Measurements from ENCODE around the gene PLD4.

The PLD4 gene

GRCh38 chr14:104975481-104976197 lies 51.0 kb downstream of the PLD4 start:
- ChIA-PET CTCF (interaction anchor here (0.5 to 5.3 kb wide), 14 partner anchors 8 to 111 kb away, joined by 3 to 42 read pairs (median 3); partner anchors contain the start of gene CLBA1), POLR2A (interaction anchor here (1.1 to 1.4 kb wide), 2 partner anchors 8 to 223 kb away, joined by 3 read pairs; partner anchors contain the start of gene SIVA1)
- TF ChIP-seq FOXK2 (IDR thresholded peaks at IDR 0.05) (no peak), CTBP1 (IDR thresholded peaks at IDR 0.05; ENCODE audit: borderline replicate concordance) (no peak), L3MBTL2 (conservative IDR thresholded peaks at IDR 0.05) (no peak), SUZ12 (IDR thresholded peaks at IDR 0.05) (no peak), PKNOX1 (IDR thresholded peaks at IDR 0.05) (no peak), ARNT (IDR thresholded peaks at IDR 0.05) (no peak), FOXA1 (IDR thresholded peaks at IDR 0.05) (no peak), ELF4 (IDR thresholded peaks at IDR 0.05) (no peak), TARDBP (IDR thresholded peaks at IDR 0.05) (no peak)
- no peak for DNase-seq (ENCODE audit: extremely low spot score)

GRCh38 chr14:104976198-104977007 lies 51.7 kb downstream of the PLD4 start:
- DNase-seq (ENCODE audit: extremely low spot score), result peak; percentile 82
- ChIA-PET POLR2A (no interaction called here), CTCF (interaction anchor here (0.9 to 5.3 kb wide), 8 partner anchors 8 to 72 kb away, joined by 3 to 42 read pairs (median 4); partner anchors contain the start of gene CLBA1)
- TF ChIP-seq LEF1 (IDR thresholded peaks at IDR 0.05; ENCODE audit: borderline replicate concordance) (0 out of 2 replicates have a peak, but pooled peaks have one; percentile 51), TARDBP (IDR thresholded peaks at IDR 0.05) (no peak)

- DNase-seq (ENCODE audit: extremely low spot score), result no peak
- ChIA-PET CTCF (interaction anchor here (5.3 kb wide), 1 partner anchor 69 kb away, joined by 42 read pairs; no protein-coding TSS in a partner anchor), POLR2A (no interaction called here)
- TF ChIP-seq TARDBP (IDR thresholded peaks at IDR 0.05) (no peak), L3MBTL2 (conservative IDR thresholded peaks at IDR 0.05) (no peak), NFRKB (IDR thresholded peaks at IDR 0.05) (no peak), SUZ12 (IDR thresholded peaks at IDR 0.05) (no peak), FOXA1 (IDR thresholded peaks at IDR 0.05) (no peak), LEF1 (IDR thresholded peaks at IDR 0.05; ENCODE audit: borderline replicate concordance) (no peak), CTBP1 (IDR thresholded peaks at IDR 0.05; ENCODE audit: borderline replicate concordance) (no peak), SP1 (IDR thresholded peaks at IDR 0.05) (no peak), ZNF384 (IDR thresholded peaks at IDR 0.05) (no peak), FOXK2 (IDR thresholded peaks at IDR 0.05) (no peak), BHLHE40 (IDR thresholded peaks at IDR 0.05; ENCODE audit: borderline replicate concordance) (no peak), ARNT (IDR thresholded peaks at IDR 0.05) (no peak), PKNOX1 (IDR thresholded peaks at IDR 0.05) (no peak), HDGF (IDR thresholded peaks at IDR 0.05; ENCODE audit: borderline replicate concordance) (no peak), FOXM1 (IDR thresholded peaks at IDR 0.05; ENCODE audit: borderline replicate concordance) (no peak), ELF4 (IDR thresholded peaks at IDR 0.05) (no peak)
Measured at GRCh38 chr14:104977008-104977680, 52.5 kb downstream of the PLD4 start.

GRCh38 chr14:104977681-104978653 lies 53.3 kb downstream of the PLD4 start, which contains the start of gene AHNAK2:
AHNAK2 (minus strand) TSS chr14:104978374; CDS start chr14:104978237, 137 bp downstream.
- peak; percentile 94 for DNase-seq (ENCODE audit: extremely low spot score)
- POLR2A ChIA-PET, result interaction anchor here (1.0 to 1.2 kb wide), 2 partner anchors 41 to 43 kb away, joined by 5 to 6 read pairs; partner anchors contain the start of gene CDCA4
- CTCF ChIA-PET, result interaction anchor here (1.3 kb wide), 1 partner anchor 113 kb away, joined by 3 read pairs; no protein-coding TSS in a partner anchor
- TF ChIP-seq CTBP1 (IDR thresholded peaks at IDR 0.05; ENCODE audit: borderline replicate concordance) (no peak), FOXM1 (IDR thresholded peaks at IDR 0.05; ENCODE audit: borderline replicate concordance) (no peak), NFRKB (IDR thresholded peaks at IDR 0.05) (no peak), ZNF384 (IDR thresholded peaks at IDR 0.05) (no peak), BHLHE40 (IDR thresholded peaks at IDR 0.05; ENCODE audit: borderline replicate concordance) (no peak), SUZ12 (IDR thresholded peaks at IDR 0.05) (no peak), PKNOX1 (IDR thresholded peaks at IDR 0.05) (no peak), L3MBTL2 (conservative IDR thresholded peaks at IDR 0.05) (no peak), FOXK2 (IDR thresholded peaks at IDR 0.05) (no peak), ARNT (IDR thresholded peaks at IDR 0.05) (no peak), TARDBP (IDR thresholded peaks at IDR 0.05) (no peak), FOXA1 (IDR thresholded peaks at IDR 0.05) (no peak), SP1 (IDR thresholded peaks at IDR 0.05) (no peak), HDGF (IDR thresholded peaks at IDR 0.05; ENCODE audit: borderline replicate concordance) (no peak), ELF4 (IDR thresholded peaks at IDR 0.05) (no peak), LEF1 (IDR thresholded peaks at IDR 0.05; ENCODE audit: borderline replicate concordance) (no peak)
